GM12874 (cell line): ENCODE measurements around the gene DTNA.

Experiments used
- CTCF ChIP-seq: IDR thresholded peaks from 2 replicates; pipeline ENCODE4 v1.5.1; 2011; ENCODE audit warnings: low read depth, mild to moderate bottlenecking, control low read depth, low read length, moderate library complexity; ENCODE audit not compliant: insufficient read depth

Gene DTNA

DNA sequence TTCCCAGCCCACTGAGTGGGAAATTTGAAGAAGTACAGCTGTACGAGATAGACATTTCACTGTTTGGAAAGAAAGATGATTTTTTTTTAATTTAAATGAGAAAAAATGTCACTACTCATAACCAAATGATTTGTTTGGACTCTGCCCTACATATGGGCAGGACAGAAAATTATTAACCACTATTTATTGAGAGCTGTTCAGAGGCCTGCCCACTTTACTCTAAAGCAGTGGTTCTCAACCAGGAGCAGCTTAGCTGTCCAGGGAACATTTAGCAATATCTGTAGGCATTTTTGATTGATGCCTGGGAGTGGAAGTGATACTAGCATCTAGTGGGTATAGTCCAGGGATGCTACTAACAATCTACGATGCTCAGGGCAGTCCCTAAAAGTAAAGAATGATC lies 13.4 kb upstream of the DTNA start:
- TF ChIP-seq CTCF: no peak

- TF ChIP-seq CTCF: no peak
Measured at GRCh38 chr18:34697233-34697632, 12.9 kb upstream of the DTNA start.

- no peak for TF ChIP-seq CTCF
Measured at GRCh38 chr18:34697891-34698290, 12.2 kb upstream of the DTNA start.

DNA sequence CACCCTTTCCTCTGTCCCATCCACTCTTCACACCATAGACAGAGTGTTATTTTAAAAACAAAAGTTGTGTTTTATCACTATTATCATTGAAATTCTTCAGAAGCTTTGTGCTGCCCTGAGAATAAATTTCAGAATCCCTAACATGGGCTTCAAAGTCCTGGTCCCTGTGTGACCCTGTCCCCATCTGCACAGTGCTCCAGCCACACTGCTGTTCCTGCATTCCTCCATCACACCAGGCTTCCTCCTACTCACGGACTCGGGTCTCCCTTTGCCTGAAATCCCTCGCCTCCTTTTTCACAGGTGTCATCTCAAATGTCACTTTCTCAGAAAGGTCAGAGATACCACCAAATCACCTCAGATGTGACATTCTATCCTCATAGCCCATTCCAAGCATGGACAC lies 8.2 kb upstream of the DTNA start:
- TF ChIP-seq CTCF: no peak

DNA sequence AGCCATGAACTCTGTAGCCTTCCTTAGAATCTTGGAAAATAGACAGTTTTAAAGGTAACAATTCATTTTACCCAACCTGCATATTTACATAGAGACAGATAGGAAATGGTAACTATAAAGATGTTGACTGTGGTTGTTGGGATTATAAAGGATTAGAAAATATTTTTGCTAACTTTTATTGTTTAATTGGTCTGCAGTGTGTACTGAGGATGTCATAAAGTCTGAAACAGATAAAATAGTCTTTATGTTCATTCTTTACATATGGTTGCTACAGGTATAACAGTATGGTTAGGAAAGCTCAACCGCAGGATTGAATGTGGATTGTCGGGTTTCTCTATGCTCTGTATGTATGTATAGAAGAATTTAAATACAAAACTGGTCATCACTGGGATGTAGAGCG lies 7.3 kb upstream of the DTNA start:
- no peak for TF ChIP-seq CTCF

GRCh38 chr18:34704074-34704473 lies 6.0 kb upstream of the DTNA start:
- no peak for TF ChIP-seq CTCF

GRCh38 chr18:34704823-34705222 lies 5.3 kb upstream of the DTNA start:
- TF ChIP-seq CTCF: no peak

DNA sequence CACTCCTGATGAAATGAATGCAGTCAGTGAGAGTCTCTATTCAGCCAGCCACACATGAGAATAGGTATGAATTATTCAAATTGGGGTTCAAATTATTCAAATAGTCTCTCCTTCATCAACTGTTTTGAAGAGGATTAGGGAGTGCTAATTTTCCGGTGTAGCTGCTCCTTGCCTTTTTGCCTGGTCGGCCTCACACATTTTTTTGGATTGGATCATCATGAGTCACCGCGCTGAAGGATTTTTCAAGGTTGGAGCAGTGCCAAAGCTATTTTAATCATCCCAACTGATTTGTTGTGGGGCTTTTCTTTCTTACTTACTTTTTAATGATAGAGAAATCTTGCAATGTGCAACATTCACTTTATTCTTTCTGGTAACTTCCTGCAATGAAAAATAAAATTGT lies 2.4 kb upstream of the DTNA start:
- no peak for TF ChIP-seq CTCF
